Activated T-helper 9 cell treated with anti-CD3 and anti-CD28 coated beads, Interleukin-2, amount 50 U/mL, for 16 hours (primary cell): ENCODE measurements around the gene KRTAP6-3.

Source experiments
- DNase-seq: peaks from one replicate; pipeline ENCODE4 v3.0.0-alpha.2; 2020; ENCODE audit warnings: low read depth

KRTAP6-3 gene

DNA sequence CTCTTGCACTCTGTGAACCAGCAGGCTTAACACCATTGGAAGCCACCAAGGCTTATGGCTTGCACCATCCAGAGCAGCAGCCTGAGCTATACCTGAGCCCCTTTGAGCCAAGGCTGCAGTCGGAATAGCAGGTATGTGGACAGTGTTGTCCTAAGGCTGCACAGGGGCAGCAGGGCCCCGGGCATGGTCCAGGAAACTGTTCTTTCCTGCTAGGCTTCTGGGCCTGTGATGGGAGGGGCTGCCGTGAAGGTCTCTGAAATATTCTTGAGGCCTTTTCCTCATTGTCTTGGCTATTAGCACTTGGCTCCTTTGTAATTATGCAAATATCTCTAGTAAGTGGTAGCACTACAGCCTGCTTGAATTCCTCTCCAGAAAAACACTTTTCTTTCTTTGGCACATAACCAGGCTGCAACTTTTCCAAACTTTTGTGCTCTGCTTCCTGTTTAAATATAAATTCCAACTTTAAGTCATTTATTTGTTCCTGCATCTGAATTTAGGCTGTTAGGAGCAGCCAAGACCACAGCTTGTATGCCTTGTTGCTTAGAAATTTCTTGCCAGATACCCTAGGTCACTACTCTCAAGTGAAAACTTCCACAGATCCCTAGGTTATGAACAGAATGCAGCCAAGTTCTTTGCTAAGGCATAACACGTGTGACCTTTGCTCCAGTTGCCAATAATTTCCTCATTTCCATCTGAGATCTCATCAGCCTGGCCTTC lies 33.4 kb downstream of the KRTAP6-3 start:
- DNase-seq: no peak

DNA sequence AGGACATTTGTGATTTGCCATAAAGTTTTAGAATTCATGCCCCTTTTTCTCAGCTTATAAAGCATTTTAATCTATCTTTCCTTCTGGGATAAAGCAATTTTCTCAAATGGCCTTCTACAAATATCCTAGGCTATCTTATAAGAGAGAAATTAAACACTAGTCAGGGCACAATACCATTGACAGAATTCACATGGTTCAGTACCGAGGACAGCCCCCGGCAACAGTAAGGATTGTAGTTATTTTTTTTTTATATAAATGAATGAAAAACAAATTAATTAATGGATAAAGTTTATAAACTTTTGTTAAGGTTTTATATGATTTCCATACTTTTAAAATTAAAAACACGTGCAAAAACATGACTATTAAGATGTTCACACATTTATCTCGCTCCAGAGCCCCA lies 35.9 kb downstream of the KRTAP6-3 start:
- DNase-seq: no peak

DNA sequence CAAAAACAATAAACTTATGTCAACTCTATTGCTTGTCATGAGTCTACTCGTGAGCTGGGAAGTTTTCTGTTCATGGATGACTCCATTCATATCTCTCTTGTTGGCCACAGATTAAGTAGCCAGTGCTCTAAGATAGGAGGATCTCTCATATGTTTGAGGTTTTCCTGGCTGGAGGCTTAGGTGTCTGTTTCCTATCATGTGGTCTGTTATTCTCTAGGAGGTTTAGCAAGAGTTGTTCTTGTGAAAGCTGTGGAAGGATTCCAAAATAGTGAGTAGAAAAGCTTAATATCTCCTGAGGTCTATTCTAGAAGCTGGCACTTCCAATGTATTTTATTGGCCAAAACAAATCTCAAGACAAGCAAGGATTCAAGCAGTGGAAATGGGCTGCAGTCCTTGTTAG lies 37.0 kb downstream of the KRTAP6-3 start:
- DNase-seq: no peak

DNA sequence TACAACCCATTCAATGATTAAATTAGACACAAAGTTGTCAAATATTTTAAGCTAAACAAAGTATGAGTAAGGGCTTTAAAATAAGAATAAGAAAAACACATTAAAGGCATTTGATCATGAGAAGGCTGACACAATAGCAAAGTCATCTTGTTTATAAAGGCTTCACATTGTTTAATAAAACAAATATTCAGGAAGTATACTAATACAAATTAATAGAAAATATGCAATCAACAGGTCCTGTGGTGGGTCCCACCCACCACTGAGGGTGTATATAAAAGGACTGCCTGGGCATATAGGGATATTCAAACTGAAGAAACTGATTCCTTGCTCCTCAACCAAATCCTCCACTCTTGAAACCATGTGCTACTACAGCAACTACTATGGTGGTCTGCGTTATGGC lies 42.7 kb downstream of the KRTAP6-3 start, which contains the start of gene KRTAP20-2:
Gene KRTAP20-2 (plus strand): TSS at position 301 of the 400 bp plus-strand sequence. CDS start 58 bp downstream, at position 359.
- DNase-seq: no peak

DNA sequence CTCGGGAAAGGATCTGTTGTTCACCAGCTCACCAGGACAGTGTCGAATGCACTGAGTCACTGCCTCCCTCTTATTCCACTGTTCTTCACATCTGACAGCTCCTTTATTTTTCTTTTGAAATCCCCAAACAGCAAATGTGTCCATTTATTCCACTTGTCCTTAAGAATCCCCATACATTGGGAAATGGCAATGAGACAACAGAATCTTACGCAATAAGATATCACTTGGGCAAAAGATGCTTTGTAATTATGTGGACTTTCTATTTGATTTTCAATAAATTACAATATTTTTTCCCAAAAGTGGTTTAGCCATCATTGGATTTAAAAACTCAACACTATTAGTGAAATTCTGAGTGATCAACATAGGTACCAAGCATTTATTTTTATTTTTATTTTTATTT lies 46.4 kb downstream of the KRTAP6-3 start:
- no peak for DNase-seq

DNA sequence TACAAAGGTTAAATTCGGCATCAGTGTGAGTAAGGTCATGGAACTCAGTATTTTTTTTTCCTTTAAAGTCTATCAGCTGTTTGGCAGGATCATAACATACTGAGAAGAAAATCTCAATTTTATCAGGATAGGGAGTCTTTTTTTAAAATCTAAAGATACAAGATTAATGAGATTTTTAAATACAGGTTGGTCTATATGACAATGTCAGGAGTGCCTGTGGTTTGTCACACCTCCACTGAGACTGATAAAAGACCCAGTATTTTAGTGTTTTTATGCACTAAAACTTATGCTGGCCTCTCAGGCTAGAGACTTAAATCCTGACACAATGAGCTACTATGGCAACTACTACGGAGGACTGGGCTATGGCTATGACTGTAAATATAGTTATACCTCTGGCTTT lies 50.3 kb downstream of the KRTAP6-3 start, which contains the start of gene KRTAP20-3:
Gene KRTAP20-3 (plus strand): TSS at position 301 of the 400 bp plus-strand sequence.
- no peak for DNase-seq
